ENCODE data around the gene TNFRSF25.

DNA sequence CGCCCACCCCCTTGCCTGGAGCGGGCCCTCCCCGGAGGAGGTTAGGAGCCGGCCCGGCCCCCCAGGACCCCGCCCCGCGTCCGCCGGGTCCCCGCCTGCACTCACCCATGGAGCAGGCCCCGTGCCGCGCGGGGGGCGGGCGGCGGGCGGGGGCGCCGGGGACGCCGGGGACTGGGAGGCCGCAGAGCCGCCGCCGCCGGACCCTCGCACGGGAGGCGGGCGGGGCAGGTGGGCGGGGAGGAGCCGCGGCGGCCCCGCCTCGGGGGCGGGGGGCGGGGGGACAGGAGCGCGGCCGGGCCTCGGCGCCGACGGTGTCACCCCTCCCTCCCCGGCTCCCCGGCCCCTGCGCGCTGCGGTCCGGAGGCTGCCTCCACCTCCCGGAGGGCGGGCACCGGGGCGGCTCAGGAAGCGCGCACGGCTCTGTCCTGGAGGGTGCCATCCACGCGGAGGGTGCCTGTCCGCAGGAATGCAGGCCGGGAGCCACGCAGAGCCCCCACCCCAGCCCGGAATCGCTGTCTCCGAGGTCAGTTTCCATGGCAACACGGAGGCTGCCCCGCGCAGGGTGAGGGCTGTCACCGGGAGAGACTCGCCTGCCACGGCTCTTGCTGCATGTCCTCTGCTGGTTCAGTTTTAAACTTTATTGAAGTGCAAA, 31.4 kb upstream of the TNFRSF25 start:
- TF ChIP-seq CREM (CRISPR knock-in tag; IDR thresholded peaks at IDR 0.05) (no peak), ATF1 (CRISPR knock-in tag; IDR thresholded peaks at IDR 0.05) (no peak)
- TF ChIP-seq, protein P1, sequence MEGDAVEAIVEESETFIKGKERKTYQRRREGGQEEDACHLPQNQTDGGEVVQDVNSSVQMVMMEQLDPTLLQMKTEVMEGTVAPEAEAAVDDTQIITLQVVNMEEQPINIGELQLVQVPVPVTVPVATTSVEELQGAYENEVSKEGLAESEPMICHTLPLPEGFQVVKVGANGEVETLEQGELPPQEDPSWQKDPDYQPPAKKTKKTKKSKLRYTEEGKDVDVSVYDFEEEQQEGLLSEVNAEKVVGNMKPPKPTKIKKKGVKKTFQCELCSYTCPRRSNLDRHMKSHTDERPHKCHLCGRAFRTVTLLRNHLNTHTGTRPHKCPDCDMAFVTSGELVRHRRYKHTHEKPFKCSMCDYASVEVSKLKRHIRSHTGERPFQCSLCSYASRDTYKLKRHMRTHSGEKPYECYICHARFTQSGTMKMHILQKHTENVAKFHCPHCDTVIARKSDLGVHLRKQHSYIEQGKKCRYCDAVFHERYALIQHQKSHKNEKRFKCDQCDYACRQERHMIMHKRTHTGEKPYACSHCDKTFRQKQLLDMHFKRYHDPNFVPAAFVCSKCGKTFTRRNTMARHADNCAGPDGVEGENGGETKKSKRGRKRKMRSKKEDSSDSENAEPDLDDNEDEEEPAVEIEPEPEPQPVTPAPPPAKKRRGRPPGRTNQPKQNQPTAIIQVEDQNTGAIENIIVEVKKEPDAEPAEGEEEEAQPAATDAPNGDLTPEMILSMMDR (IDR thresholded peaks at IDR 0.05), result no peak
- TF ChIP-seq, protein P2, sequence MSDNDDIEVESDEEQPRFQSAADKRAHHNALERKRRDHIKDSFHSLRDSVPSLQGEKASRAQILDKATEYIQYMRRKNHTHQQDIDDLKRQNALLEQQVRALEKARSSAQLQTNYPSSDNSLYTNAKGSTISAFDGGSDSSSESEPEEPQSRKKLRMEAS (CRISPR knock-in tag; IDR thresholded peaks at IDR 0.05), result no peak
- TF ChIP-seq, protein P3, sequence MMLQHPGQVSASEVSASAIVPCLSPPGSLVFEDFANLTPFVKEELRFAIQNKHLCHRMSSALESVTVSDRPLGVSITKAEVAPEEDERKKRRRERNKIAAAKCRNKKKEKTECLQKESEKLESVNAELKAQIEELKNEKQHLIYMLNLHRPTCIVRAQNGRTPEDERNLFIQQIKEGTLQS (CRISPR knock-in tag; conservative IDR thresholded peaks at IDR 0.05), result no peak
- TF ChIP-seq, protein P4, sequence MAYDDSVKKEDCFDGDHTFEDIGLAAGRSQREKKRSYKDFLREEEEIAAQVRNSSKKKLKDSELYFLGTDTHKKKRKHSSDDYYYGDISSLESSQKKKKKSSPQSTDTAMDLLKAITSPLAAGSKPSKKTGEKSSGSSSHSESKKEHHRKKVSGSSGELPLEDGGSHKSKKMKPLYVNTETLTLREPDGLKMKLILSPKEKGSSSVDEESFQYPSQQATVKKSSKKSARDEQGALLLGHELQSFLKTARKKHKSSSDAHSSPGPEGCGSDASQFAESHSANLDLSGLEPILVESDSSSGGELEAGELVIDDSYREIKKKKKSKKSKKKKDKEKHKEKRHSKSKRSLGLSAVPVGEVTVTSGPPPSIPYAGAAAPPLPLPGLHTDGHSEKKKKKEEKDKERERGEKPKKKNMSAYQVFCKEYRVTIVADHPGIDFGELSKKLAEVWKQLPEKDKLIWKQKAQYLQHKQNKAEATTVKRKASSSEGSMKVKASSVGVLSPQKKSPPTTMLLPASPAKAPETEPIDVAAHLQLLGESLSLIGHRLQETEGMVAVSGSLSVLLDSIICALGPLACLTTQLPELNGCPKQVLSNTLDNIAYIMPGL (CRISPR knock-in tag; IDR thresholded peaks at IDR 0.05), result no peak
